ENCODE results near the gene ZNF208.
"Not testable (repeated sequence)": the region's sequence is repeated elsewhere in the genome, so short reads cannot be mapped to it uniquely, and the experiment has no call there.

The ZNF208 gene

GRCh38 chr19:21890017-21890416, 120.7 kb downstream of the ZNF208 start:
- not testable (repeated sequence) for H3K4me1 ChIP-seq (ENCODE audit: control insufficient read depth, insufficient read depth, low read length, unreplicated experiment); H3K27me3 ChIP-seq (ENCODE audit: insufficient read depth, low read length); H3K4me3 ChIP-seq (ENCODE audit: low read depth, low read length); H2AFZ ChIP-seq (ENCODE audit: low read length, unreplicated experiment); H3K36me3 ChIP-seq (ENCODE audit: insufficient read depth, low read length); H3K79me2 ChIP-seq (ENCODE audit: control insufficient read depth, insufficient read depth, low read length, unreplicated experiment); H3K27ac ChIP-seq (ENCODE audit: low read depth, low read length)

GRCh38 chr19:21885516-21885915, 125.2 kb downstream of the ZNF208 start:
- H3K4me1 ChIP-seq (ENCODE audit: control insufficient read depth, insufficient read depth, low read length, unreplicated experiment); H2AFZ ChIP-seq (ENCODE audit: low read length, unreplicated experiment); H3K27me3 ChIP-seq (ENCODE audit: insufficient read depth, low read length); H3K79me2 ChIP-seq (ENCODE audit: control insufficient read depth, insufficient read depth, low read length, unreplicated experiment); H3K4me3 ChIP-seq (ENCODE audit: low read depth, low read length); H3K36me3 ChIP-seq (ENCODE audit: insufficient read depth, low read length); H3K27ac ChIP-seq (ENCODE audit: low read depth, low read length): not testable (repeated sequence)

- not testable (repeated sequence) for H3K27me3 ChIP-seq (ENCODE audit: insufficient read depth, low read length); H3K79me2 ChIP-seq (ENCODE audit: control insufficient read depth, insufficient read depth, low read length, unreplicated experiment); H2AFZ ChIP-seq (ENCODE audit: low read length, unreplicated experiment); H3K36me3 ChIP-seq (ENCODE audit: insufficient read depth, low read length); H3K4me3 ChIP-seq (ENCODE audit: low read depth, low read length); H3K4me1 ChIP-seq (ENCODE audit: control insufficient read depth, insufficient read depth, low read length, unreplicated experiment); H3K27ac ChIP-seq (ENCODE audit: low read depth, low read length)
Observed at GRCh38 chr19:21884786-21885185, 126.0 kb downstream of the ZNF208 start.

GRCh38 chr19:21883516-21883915, 127.2 kb downstream of the ZNF208 start:
- no peak overlapping the region for H3K4me3 ChIP-seq (ENCODE audit: low read depth, low read length)
- H3K4me1 ChIP-seq (ENCODE audit: control insufficient read depth, insufficient read depth, low read length, unreplicated experiment), result no peaks in the 10 kb centered on the region
- H3K27ac ChIP-seq (ENCODE audit: low read depth, low read length), result no peak overlapping the region
- no peaks in the 10 kb centered on the region for H3K27me3 ChIP-seq (ENCODE audit: insufficient read depth, low read length)
- H2AFZ ChIP-seq (ENCODE audit: low read length, unreplicated experiment), result no peak overlapping the region
- H3K79me2 ChIP-seq (ENCODE audit: control insufficient read depth, insufficient read depth, low read length, unreplicated experiment), result no peaks in the 10 kb centered on the region
- no peaks in the 10 kb centered on the region for H3K36me3 ChIP-seq (ENCODE audit: insufficient read depth, low read length)
